ENCODE data around the gene TMCO4.

TMCO4 gene

DNA sequence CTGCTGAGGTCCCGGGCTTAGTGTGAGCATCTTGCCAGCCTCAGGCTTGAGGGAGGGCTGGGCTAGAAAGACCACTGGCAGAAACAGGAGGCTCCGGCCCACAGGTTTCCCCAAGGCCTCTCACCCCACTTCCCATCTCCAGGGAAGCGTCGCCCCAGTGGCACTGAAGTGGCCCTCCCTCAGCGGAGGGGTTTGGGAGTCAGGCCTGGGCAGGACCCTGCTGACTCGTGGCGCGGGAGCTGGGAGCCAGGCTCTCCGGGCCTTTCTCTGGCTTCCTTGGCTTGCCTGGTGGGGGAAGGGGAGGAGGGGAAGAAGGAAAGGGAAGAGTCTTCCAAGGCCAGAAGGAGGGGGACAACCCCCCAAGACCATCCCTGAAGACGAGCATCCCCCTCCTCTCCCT lies 142.2 kb downstream of the TMCO4 start:
- H3K4me3 Mint-ChIP-seq = no peak overlapping the region
- peaks cover 12% of the 10 kb centered on the region for H3K4me1 Mint-ChIP-seq (ENCODE audit: low read depth)
- no peak for DNase-seq (ENCODE audit: low spot score)
- no peaks in the 10 kb centered on the region for H3K9me3 Mint-ChIP-seq
- no peaks in the 10 kb centered on the region for H3K36me3 Mint-ChIP-seq (ENCODE audit: low read depth)
- H3K27me3 Mint-ChIP-seq (ENCODE audit: low read depth) = peaks cover 8% of the 10 kb centered on the region
- H3K27ac Mint-ChIP-seq = no peak overlapping the region

DNA sequence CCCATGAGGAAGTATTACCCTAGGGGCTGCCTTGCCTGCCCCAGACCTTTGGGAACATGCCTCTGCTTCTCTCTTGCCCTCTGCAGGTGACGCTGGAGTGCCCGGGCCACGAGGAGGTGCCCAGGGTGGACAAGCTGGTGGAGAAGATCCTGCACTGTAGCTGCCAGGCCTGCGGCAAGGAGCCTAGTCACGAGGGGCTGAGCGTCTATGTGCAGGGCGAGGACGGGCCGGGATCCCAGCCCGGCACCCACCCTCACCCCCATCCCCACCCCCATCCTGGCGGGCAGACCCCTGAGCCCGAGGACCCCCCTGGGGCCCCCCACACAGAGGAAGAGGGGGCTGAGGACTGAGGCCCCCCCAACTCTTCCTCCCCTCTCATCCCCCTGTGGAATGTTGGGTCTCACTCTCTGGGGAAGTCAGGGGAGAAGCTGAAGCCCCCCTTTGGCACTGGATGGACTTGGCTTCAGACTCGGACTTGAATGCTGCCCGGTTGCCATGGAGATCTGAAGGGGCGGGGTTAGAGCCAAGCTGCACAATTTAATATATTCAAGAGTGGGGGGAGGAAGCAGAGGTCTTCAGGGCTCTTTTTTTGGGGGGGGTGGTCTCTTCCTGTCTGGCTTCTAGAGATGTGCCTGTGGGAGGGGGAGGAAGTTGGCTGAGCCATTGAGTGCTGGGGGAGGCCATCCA lies 142.8 kb downstream of the TMCO4 start:
- DNase-seq (ENCODE audit: low spot score) = no peak
- H3K27ac Mint-ChIP-seq = no peak overlapping the region
- H3K27me3 Mint-ChIP-seq (ENCODE audit: low read depth) = peaks cover 3% of the 10 kb centered on the region
- peaks cover 12% of the 10 kb centered on the region for H3K4me1 Mint-ChIP-seq (ENCODE audit: low read depth)
- H3K4me3 Mint-ChIP-seq = no peak overlapping the region
- H3K9me3 Mint-ChIP-seq = no peaks in the 10 kb centered on the region
- no peaks in the 10 kb centered on the region for H3K36me3 Mint-ChIP-seq (ENCODE audit: low read depth)

DNA sequence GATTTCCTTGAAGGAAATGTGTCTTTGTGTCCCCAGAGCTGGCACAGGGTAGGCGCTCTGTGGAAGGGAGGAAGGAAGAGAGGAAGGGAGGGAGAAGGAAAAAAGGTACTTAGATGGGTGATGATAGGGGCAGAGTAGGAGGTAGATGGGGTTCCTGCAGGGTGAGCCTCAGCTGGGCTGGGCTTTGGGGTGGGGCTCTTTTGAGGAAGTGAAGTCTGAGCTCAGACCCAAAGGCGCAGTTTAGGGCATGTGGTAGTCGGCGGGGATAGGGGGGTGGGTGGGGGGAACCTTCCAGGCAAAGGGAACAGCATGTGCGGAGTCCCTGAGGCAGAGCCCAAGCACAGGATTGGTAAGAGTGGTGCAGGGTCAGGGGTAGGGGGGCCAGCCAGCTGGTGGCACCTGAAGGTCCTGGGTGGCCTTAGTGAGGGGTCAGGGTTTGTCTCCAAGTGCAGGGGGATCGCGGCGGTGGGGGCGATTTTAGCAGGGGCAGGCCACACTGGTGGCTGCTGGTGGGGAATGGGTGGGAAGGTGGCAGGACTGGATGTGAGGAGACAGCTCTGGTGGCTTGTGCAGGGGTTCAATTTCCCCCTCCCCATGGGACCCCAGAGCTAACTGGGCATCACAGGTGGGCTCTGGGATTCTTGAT lies 143.5 kb downstream of the TMCO4 start:
- Mint-ChIP-seq H3K27ac (no peak overlapping the region), H3K9me3 (no peaks in the 10 kb centered on the region), H3K4me3 (no peak overlapping the region), H3K4me1 (ENCODE audit: low read depth) (peaks cover 11% of the 10 kb centered on the region), H3K36me3 (ENCODE audit: low read depth) (no peaks in the 10 kb centered on the region), H3K27me3 (ENCODE audit: low read depth) (no peaks in the 10 kb centered on the region)
- DNase-seq (ENCODE audit: low spot score) = no peak

DNA sequence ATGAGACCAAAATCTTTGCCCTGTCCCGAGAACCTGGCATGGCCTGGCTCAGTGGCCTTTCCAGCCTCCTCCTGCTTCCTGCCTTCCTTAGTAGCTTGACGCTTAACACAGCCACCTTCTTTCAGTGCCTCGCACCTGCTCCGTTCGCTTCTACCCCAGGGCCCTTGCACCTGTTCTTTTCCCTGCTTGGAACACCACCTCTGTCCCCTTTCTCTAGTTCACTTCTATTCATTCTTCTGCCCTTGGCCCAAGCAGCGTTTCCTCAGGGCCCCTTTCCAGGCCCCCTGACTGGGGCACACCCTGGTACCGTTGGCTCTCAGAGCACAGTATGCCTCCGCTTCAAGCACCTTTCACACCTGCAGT lies 144.0 kb downstream of the TMCO4 start:
- H3K27me3 Mint-ChIP-seq (ENCODE audit: low read depth) = no peaks in the 10 kb centered on the region
- no peak for DNase-seq (ENCODE audit: low spot score)
- no peak overlapping the region for H3K4me3 Mint-ChIP-seq
- no peaks in the 10 kb centered on the region for H3K36me3 Mint-ChIP-seq (ENCODE audit: low read depth)
- no peak overlapping the region for H3K27ac Mint-ChIP-seq
- no peaks in the 10 kb centered on the region for H3K9me3 Mint-ChIP-seq
- peaks cover 11% of the 10 kb centered on the region for H3K4me1 Mint-ChIP-seq (ENCODE audit: low read depth)

DNA sequence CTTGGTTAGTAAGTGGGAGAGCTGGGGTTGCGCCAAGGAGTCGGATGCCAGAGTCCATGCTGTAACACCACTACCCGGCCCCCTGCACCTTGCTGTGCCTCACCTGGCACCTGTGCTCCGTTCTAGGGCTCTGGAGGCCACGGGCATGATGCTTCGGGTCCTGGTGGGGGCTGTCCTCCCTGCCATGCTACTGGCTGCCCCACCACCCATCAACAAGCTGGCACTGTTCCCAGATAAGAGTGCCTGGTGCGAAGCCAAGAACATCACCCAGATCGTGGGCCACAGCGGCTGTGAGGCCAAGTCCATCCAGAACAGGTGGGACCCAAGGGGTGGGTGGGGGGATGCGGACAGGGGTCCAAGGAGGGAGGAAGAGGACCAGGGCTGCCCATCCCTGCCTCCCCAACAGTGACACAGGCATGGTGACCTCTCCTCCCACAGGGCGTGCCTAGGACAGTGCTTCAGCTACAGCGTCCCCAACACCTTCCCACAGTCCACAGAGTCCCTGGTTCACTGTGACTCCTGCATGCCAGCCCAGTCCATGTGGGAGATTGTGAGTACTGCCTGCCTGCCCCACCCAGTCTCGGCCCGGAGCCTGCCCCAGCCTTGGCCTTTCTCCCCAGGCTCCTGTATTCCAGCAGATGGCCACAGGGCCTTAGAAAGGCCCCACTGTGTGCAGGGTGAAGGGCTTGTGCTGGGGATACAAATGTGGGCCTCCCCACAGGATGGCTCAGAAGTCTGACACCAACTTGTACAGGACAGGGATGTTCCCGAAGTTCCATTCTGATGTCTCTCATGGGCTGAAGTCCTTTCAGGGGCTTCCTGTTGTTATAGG lies 144.6 kb downstream of the TMCO4 start:
- H3K27ac Mint-ChIP-seq = no peak overlapping the region
- peaks cover 11% of the 10 kb centered on the region for H3K4me1 Mint-ChIP-seq (ENCODE audit: low read depth)
- no peak for DNase-seq (ENCODE audit: low spot score)
- H3K9me3 Mint-ChIP-seq = no peaks in the 10 kb centered on the region
- H3K36me3 Mint-ChIP-seq (ENCODE audit: low read depth) = no peaks in the 10 kb centered on the region
- H3K4me3 Mint-ChIP-seq = no peak overlapping the region
- no peaks in the 10 kb centered on the region for H3K27me3 Mint-ChIP-seq (ENCODE audit: low read depth)

DNA sequence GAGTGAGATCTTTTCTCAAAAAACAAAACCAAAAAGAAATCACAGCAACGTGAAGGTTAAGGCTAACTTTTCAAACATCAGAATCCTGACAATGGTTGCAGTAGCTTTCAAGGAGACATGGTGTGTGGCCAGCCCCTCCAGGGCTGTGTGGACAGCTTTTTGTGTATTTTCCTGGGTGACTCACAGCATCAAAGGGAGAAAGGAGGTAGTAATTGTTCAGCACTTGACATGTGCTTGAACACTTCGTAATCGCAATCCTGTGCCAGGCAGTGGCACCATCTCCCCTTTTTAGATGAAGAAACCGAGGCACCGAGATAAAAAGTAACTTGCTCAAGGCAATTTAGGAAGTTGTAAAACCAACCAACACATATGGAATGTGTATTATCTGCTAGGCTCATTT lies 145.3 kb downstream of the TMCO4 start:
- Mint-ChIP-seq H3K36me3 (ENCODE audit: low read depth) (no peaks in the 10 kb centered on the region), H3K27me3 (ENCODE audit: low read depth) (no peaks in the 10 kb centered on the region), H3K27ac (no peak overlapping the region), H3K4me1 (ENCODE audit: low read depth) (peaks cover 6% of the 10 kb centered on the region), H3K9me3 (no peaks in the 10 kb centered on the region), H3K4me3 (no peak overlapping the region)
- DNase-seq (ENCODE audit: low spot score) = no peak

- Mint-ChIP-seq H3K36me3 (ENCODE audit: low read depth) (no peaks in the 10 kb centered on the region), H3K27me3 (ENCODE audit: low read depth) (no peaks in the 10 kb centered on the region), H3K4me3 (no peak overlapping the region), H3K9me3 (no peaks in the 10 kb centered on the region), H3K27ac (no peak overlapping the region), H3K4me1 (ENCODE audit: low read depth) (peaks cover 24% of the 10 kb centered on the region)
- DNase-seq (ENCODE audit: low spot score) = no peak
Measured at GRCh38 chr1:19651141-19651737, 148.5 kb downstream of the TMCO4 start.

DNA sequence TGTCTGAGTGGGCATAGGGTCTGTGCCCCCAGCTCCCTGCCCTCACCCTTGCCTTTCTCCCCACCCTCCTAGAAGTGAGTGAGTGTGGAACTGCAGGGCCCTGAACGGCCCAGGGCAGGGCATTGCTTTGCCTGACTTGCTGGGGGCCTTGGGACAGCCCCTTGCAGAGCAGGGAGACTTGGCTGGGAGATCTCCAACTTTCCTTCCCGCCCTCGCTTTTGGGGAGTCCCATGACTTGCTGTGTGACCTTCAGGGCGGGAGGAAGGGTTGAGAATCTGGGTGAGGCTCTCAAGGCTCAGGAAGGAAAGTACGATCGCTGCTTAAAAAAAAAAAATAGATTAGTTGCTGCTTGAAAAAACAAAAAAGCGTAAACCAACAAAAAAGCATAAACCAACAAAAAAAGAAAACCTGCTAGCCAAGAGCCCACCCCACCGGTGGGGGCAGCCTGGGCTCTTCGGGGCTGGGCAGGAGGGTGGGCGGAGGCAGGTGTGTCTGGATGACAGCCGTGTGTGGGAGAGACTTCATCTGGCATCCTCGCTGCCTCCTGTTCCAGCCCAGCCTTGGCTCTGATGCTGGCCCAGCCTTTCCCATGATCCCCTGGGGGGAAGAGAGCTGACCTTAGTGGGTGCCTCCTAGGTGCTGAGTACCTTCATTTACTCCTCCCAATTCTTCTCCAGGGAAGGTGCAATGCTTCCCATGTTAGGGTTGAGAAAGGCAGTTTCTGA lies 149.1 kb downstream of the TMCO4 start:
- Mint-ChIP-seq H3K4me3 (no peak overlapping the region), H3K9me3 (no peaks in the 10 kb centered on the region), H3K27me3 (ENCODE audit: low read depth) (no peaks in the 10 kb centered on the region), H3K27ac (no peak overlapping the region), H3K4me1 (ENCODE audit: low read depth) (peaks cover 27% of the 10 kb centered on the region), H3K36me3 (ENCODE audit: low read depth) (no peaks in the 10 kb centered on the region)
- no peak for DNase-seq (ENCODE audit: low spot score)

GRCh38 chr1:19648689-19649088 lies 151.0 kb downstream of the TMCO4 start:
- no peak overlapping the region for H3K27ac Mint-ChIP-seq
- H3K27me3 Mint-ChIP-seq (ENCODE audit: low read depth) = peaks cover 2% of the 10 kb centered on the region
- DNase-seq (ENCODE audit: low spot score) = no peak
- peaks cover 28% of the 10 kb centered on the region for H3K4me1 Mint-ChIP-seq (ENCODE audit: low read depth)
- no peaks in the 10 kb centered on the region for H3K9me3 Mint-ChIP-seq
- no peak overlapping the region for H3K4me3 Mint-ChIP-seq
- peaks cover 2% of the 10 kb centered on the region for H3K36me3 Mint-ChIP-seq (ENCODE audit: low read depth)

DNA sequence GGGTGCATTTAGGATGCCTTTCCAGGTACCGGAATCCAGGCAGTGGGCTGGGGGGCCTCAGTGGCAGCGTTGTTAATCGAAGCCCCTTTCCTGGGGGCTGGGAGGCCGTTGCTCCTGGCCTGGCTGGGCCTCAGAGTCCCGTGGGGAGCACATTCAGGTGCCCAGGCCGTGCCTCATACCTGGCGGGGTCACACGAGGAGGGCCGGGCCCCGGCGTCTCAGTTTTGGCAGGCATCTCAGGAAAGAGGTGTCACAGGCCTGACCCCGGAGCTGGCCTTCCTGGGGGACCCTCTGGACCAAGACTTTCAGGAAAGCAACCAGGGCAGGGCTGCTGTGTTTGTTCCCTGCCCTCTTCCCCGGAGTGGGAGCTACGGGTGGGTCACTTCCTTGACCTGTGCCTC lies 151.5 kb downstream of the TMCO4 start:
- peaks cover 7% of the 10 kb centered on the region for H3K27me3 Mint-ChIP-seq (ENCODE audit: low read depth)
- H3K27ac Mint-ChIP-seq = no peak overlapping the region
- H3K4me3 Mint-ChIP-seq = no peak overlapping the region
- H3K36me3 Mint-ChIP-seq (ENCODE audit: low read depth) = peaks cover 2% of the 10 kb centered on the region
- peaks cover 33% of the 10 kb centered on the region for H3K4me1 Mint-ChIP-seq (ENCODE audit: low read depth)
- no peak for DNase-seq (ENCODE audit: low spot score)
- H3K9me3 Mint-ChIP-seq = no peaks in the 10 kb centered on the region

DNA sequence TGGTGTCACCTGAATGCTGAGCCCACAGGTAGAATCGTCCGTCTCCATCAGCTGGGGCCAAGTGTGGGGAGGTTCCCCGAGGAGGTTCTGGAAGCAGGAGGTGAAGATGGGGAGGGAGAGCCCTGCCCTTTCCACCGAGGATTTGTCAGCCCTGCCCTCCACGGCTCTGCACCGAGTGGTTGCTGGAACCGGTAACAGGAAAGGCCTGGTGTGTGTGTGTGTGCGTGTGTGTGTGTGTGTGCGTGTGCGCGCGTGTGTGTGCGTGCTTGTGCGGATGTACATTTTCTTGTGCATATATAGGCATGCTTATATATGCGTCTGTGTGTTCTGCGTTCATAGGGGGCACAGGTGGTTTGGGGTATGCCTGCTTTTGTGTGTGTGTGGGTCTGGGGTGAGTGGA lies 152.1 kb downstream of the TMCO4 start:
- Mint-ChIP-seq H3K36me3 (ENCODE audit: low read depth) (peaks cover 2% of the 10 kb centered on the region), H3K4me1 (ENCODE audit: low read depth) (peaks cover 33% of the 10 kb centered on the region), H3K9me3 (no peaks in the 10 kb centered on the region), H3K4me3 (peak overlapping the region; percentile 73), H3K27ac (peak overlapping the region; percentile 74), H3K27me3 (ENCODE audit: low read depth) (peaks cover 13% of the 10 kb centered on the region)
- DNase-seq (ENCODE audit: low spot score) = no peak

DNA sequence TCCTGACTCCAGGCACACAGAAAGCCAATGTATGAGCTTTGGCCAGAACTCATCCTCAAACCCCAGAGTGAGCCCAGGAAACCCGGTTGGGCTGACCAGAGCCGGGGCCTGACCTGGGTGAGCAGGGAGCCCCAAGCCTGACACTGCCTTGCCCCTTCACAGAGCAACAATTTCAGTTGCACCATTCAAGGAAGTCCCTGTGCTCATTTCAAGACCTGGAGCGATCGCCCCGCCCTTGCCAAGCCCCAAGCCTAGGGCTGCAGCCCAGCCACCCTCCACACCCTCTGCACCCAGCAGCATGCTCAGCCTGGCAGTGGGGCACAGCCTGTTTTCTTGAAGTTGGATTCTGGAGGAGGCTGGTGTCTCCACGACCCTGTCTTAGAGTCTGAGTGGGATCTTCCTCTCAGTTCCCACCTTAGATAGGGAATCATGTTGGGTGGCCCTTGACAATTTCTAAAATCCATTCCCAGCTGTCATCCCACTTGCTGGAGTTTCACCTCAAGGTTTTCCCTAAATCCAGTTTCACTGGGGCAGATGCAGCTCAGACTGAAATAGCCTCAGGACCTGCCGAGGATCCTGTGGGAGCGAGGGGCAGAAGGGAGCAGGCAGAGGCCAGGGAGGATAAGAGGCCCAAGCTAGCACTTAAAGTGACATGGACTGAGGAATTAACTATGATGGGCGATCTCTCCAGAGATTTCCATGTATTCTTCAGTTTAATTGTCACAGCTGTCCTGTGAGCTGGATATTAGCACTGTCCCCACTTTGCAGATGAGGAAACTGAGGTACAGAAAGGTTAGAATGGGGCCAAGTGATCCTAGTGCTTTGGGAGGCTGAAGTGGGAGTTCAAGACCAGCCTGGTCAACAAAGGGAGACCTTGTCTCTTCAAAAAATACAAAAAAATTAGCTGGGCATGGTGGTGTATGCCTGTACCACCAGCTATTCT lies 153.1 kb downstream of the TMCO4 start:
- Mint-ChIP-seq H3K36me3 (ENCODE audit: low read depth) (peaks cover 2% of the 10 kb centered on the region), H3K27me3 (ENCODE audit: low read depth) (peaks cover 18% of the 10 kb centered on the region)

More for the DNA sequence above, 153.1 kb downstream of the TMCO4 start:
- DNase-seq (ENCODE audit: low spot score) = no peak
- peak overlapping the region; percentile 73 for H3K4me3 Mint-ChIP-seq
- H3K4me1 Mint-ChIP-seq (ENCODE audit: low read depth) = peaks cover 33% of the 10 kb centered on the region
- no peaks in the 10 kb centered on the region for H3K9me3 Mint-ChIP-seq
- no peak overlapping the region for H3K27ac Mint-ChIP-seq

Measured in T-helper 2 cell treated with Interferon-gamma antibody and Interleukin-4, amounts not matched to agents 5 μg/mL and 100 μg/mL, for 36 hours (primary cell).